ENCODE results near the gene CACUL1.
"Not testable (repeated sequence)": the region's sequence is repeated elsewhere in the genome, so short reads cannot be mapped to it uniquely, and the experiment has no call there.

Gene CACUL1

DNA sequence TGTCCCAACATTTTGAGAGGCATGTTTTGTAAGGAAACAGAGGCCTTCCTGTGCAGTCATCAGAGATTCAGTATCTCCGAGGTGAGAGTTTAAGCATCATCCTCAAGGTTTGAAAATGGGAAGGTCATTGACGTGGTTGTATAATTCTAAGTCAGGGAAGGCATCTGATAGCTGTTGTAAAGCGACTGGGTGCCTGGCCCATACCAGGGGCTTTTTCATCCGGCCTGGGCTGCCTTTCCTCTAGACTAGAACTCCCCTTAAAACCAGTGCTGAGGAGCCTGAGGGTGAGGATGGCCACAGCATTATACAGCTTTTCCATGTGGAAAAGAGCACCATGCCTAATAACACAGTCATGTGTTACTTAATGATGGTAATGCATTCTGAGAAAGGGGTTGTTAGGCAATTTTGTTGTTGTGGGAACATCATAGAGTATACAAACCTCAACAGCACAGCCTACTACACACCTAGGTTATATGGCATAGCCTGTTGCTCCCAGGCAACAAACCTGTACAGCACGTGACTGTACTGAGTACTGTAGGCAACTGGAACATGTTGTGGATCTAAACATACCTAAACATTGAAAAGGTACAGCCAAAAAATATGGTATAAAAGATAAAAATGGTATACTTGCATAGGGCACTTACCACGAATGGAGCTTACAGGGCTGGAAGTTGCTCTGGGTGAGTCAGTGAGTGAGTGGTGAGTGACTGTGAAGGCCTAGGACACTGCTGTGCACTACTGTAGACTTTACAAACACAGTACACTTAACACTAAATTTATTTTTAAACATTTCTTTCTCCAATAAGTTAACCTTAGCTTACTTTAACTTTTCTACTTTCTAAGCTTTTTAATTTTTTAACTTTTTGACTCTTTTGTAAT lies 13.5 kb upstream of the CACUL1 start:
- DNase-seq: no peak

DNA sequence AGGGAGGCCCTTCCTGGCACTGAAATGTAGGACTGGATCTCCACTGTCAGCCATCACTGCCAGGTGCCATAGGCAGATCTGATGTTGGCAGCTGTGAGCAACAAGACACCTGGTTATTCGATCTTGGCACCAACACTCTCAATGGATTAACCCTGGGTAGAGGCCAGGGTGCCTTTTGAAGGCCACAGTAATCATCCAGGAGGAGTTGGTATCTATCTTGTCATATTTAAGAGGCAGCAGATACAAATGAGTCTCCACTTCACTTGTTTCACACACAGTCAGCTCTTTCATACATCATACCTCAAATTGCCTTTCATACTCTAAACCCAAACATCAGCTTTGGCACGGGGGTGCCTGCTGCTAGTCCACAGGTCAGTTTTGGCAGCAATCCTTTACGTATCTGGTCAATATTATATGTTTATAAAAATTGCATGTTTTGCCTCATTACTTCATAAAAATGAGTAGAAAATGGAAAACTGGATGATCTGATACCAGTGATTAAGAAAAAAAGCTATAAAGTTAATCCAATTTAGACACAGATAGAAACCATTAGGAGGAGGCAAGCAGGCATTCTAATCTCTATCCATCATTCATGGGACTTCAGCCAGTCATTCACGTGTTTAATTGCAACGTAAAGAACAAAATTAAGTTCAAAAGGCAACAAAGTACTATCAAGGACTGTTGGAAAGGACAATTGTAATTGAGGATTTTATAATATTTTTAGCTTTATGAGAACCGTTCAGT lies 12.7 kb upstream of the CACUL1 start:
- DNase-seq: no peak

- no peak for DNase-seq
Measured at GRCh38 chr10:118764195-118764594, 9.4 kb upstream of the CACUL1 start.

- DNase-seq: peak; percentile 11
Measured at GRCh38 chr10:118763202-118763988, 8.6 kb upstream of the CACUL1 start.

GRCh38 chr10:118760265-118760664 lies 5.5 kb upstream of the CACUL1 start:
- no peak for DNase-seq

DNA sequence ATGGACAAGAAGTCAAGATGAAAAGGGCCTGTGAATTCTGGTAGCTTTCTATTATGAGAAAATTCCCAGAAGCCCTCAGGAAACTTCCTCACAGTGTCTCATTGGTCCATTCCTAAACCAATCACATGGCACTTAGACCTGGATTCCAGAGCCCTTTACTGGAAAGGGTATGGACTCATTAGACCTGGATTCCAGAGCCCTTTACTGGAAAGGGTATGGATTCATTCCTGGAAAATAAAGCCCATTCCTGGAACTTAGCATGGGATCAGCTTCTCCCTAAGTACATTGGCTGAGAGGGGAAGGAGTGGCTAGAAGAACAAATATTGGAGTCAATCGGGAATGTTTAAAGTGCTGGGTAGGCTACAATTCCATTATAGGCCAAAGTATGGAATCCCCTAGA lies 3.7 kb upstream of the CACUL1 start:
- no peak for DNase-seq

DNA sequence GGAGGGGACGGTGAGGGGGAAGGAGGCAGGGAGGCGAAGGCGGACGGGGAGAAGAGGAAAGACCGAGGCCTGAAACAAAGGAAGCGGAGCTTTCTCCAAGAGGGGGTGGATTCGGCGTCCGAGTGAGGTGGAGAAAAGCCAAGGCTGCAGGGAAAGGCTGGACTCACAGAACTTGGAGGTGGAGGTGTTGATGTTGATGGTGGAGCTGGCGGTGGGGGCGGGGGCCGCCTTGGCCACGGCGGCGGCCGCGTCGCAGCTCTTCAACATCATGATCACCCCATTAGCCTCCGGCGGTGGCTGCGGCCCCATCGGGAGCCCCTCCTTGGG lies 578 bp downstream of the CACUL1 start:
- peak; percentile 5 for DNase-seq

GRCh38 chr10:118753331-118754228 lies 1.2 kb downstream of the CACUL1 start:
- DNase-seq: no peak

- no peak for DNase-seq
Measured at GRCh38 chr10:118752409-118752808, 2.4 kb downstream of the CACUL1 start.

GRCh38 chr10:118751265-118751664 lies 3.5 kb downstream of the CACUL1 start:
- DNase-seq: no peak

DNA sequence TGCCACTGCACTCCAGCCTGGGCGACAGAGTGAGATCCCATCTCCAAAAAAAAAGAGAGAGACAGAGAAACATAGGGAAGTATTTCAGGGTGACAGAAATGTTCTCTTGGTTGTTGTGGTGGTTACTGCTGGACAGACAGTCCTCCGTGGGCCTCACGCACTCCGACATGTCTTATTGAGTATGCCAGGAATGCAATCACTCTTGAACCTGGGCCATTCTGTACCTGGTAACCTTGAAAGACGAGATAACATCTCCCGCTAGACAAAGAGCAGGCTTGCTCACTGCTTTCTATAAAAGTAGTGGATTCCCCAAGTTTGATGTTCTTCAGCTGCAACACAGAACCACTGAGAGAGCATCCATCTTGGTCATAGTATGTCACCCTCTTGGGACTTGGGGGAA lies 6.7 kb downstream of the CACUL1 start:
- no peak for DNase-seq

- DNase-seq: no peak
Measured at GRCh38 chr10:118746246-118746645, 8.5 kb downstream of the CACUL1 start.

DNA sequence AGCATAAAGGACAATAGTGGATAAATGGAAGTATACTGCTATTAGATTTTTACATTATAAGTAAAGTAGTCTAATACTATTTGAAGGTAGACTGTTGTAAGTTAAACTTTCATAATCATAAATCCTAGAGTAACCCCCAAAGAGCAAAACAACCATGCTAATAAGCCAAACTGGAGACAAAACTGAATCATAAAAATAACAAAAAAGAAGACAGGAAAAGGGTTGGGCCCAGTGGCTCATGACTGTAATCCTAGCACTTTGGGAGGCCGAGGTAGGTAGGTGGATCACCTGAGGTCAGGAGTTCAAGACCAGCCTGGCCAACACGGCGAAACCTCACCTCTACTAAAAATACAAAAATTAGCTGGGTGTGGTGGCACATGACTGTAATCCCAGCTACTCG lies 9.7 kb downstream of the CACUL1 start:
- DNase-seq: no peak

DNA sequence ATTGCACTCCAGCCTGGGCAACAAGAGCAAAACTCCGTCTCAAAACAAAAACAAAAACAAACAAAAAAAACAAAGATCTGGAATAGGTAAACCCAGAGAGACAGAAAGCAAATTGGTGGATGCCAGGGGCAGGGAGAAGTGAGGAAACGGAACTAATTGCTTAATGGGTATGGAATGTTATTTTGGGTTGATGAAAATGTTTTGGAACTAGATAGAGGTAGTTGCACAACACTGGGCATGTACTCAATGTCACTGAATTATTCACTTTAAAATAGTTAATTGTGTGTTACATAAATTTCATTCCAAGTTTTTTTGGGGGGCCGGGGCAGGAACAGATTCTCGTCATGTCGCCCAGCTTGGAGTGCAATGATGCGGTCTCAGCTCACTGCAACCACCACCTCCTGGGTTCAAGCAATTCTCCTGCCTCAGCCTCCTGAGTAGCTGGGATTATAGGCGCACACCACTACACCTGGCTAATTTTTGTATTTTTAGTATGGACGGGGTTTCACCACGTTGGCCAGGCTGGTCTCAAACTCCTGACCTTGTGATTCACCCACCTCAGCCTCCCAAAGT lies 10.3 kb downstream of the CACUL1 start:
- DNase-seq: not testable (repeated sequence)

- no peak for DNase-seq
Measured at GRCh38 chr10:118742782-118743181, 12.0 kb downstream of the CACUL1 start.

GRCh38 chr10:118742032-118742431 lies 12.7 kb downstream of the CACUL1 start:
- DNase-seq: no peak

DNA sequence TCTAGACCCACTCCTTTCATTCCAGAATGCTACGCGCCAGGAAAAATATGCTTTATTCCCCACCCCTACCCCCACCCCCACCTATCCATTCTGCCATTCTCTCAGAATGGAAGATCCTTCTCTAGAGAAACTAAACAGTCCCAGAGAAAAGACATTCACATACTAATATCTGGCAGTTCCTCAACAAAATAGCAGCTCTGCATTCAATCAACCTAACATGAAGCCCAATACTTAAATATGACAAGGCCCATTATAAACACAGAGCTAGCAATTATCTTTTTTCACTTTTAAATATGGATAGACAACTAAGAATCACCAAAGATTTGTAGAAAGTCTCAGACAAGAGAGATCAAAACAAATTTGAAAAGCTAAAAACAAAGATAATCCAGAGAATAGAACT lies 16.4 kb downstream of the CACUL1 start:
- no peak for DNase-seq

GRCh38 chr10:118737603-118738302 lies 17.0 kb downstream of the CACUL1 start:
- DNase-seq: no peak

DNA sequence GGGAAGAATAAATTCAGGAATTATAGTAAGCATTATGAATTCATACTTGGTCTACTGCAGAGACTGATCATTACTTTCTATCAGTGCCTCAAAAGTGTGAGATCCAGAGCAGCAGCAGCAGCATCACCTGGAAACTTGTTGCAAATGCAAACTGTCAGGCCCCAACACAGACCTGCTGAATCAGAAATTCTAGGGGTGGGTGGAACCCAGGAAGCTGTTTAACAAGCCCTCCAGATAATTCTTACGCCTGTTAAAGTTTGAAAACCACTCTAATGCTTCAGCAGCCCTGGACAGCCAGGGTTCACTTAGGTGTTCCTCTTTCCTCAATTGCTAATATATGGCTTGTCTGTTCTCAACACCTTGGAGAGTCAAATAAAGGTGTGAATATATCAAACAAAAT lies 19.5 kb downstream of the CACUL1 start:
- no peak for DNase-seq

- DNase-seq: no peak
Measured at GRCh38 chr10:118734475-118734874, 20.3 kb downstream of the CACUL1 start.

Data from NCI-H1092 treated with DMSO at 0.1 percent for 48 hours (cell line).